ENCODE results near the gene MSRB2. TPM values are rescaled to one million over a fixed set of nuclear protein-coding genes. Genes with fewer than 3 reads are reported as not detected.

MSRB2 gene
- 10 to 100 TPM; 13.9 to 16.0 TPM for total RNA-seq

DNA sequence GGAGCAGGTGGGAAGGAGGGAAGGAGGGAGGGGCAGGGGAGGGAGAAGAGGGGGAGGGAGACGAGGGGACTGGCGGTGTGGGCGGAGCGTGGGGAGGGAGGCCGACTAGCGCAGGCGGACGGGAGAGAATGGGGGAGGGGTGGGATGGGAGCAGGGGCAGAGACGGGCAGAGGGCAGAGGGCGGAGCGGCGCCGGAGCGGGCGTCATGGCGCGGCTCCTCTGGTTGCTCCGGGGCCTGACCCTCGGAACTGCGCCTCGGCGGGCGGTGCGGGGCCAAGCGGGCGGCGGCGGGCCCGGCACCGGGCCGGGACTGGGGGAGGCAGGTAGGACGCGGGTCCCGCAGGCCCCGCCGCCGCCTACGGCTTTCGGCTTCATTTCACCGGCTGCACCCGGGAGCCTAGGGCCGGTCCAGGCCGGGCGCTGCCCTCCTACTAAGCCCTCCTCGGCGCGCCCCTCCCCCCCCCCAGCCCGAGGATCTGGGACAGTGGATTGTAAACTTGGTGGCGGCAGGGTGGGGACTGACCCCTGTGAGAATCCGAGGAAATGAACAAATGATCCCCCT lies at the start of gene MSRB2:
TSS of gene MSRB2 (plus strand) at position 176 of the 562 bp plus-strand sequence. CDS start at position 206, 30 bp downstream.
- intact Hi-C loops (cut with micrococcal nuclease): loop anchor here (1.0 to 10.0 kb wide), 11 partner anchors 242 to 1563 kb away; partner anchors contain the start of genes DNAJC1, MLLT10 and SPAG6
- H3K27ac Mint-ChIP-seq: peak within 1 kb of the TSS; percentile 90
- no peaks in the 10 kb centered on the region for H3K27me3 Mint-ChIP-seq (ENCODE audit: low read depth)
- DNase-seq: peak; percentile 92
- CTCF ChIA-PET: no interaction called here
- peaks cover 9% of the 10 kb centered on the region for H3K36me3 Mint-ChIP-seq (ENCODE audit: low read depth)
- H3K4me3 Mint-ChIP-seq: peak within 1 kb of the TSS; percentile 97
- peaks cover 12% of the 10 kb centered on the region for H3K9me3 Mint-ChIP-seq
- H3K4me1 Mint-ChIP-seq (ENCODE audit: low read depth): peaks cover 34% of the 10 kb centered on the region

DNA sequence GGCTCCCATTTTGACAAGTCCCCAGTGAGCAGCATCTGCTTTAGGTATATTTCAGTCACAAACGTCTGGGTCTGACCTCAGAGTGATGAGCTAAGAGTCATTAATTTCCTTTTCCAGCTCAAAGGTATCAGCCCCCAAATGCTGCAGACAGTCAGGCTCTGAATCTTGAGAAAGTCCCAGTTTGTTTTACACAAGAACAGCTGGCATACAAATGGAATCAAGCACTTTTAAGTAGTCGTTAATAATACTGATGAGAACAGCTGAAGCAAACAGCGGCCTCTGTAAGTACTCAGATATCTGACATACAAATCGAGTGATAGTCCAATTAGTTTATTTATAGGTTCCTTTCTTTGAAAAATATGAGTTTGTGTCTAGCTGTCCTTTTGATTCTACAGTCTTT lies 49.4 kb upstream of the MSRB2 start:
- CTCF ChIA-PET: interaction anchor here (1.1 to 1.8 kb wide), 2 partner anchors 17 to 23 kb away, joined by 3 read pairs; no protein-coding TSS in a partner anchor
- no peaks in the 10 kb centered on the region for H3K27me3 Mint-ChIP-seq (ENCODE audit: low read depth)
- intact Hi-C loops (cut with micrococcal nuclease): no loop called here
- DNase-seq: no peak
- H3K4me3 Mint-ChIP-seq: no peak overlapping the region
- no peaks in the 10 kb centered on the region for H3K4me1 Mint-ChIP-seq (ENCODE audit: low read depth)
- H3K27ac Mint-ChIP-seq: no peak overlapping the region
- H3K36me3 Mint-ChIP-seq (ENCODE audit: low read depth): no peaks in the 10 kb centered on the region
- no peaks in the 10 kb centered on the region for H3K9me3 Mint-ChIP-seq

DNA sequence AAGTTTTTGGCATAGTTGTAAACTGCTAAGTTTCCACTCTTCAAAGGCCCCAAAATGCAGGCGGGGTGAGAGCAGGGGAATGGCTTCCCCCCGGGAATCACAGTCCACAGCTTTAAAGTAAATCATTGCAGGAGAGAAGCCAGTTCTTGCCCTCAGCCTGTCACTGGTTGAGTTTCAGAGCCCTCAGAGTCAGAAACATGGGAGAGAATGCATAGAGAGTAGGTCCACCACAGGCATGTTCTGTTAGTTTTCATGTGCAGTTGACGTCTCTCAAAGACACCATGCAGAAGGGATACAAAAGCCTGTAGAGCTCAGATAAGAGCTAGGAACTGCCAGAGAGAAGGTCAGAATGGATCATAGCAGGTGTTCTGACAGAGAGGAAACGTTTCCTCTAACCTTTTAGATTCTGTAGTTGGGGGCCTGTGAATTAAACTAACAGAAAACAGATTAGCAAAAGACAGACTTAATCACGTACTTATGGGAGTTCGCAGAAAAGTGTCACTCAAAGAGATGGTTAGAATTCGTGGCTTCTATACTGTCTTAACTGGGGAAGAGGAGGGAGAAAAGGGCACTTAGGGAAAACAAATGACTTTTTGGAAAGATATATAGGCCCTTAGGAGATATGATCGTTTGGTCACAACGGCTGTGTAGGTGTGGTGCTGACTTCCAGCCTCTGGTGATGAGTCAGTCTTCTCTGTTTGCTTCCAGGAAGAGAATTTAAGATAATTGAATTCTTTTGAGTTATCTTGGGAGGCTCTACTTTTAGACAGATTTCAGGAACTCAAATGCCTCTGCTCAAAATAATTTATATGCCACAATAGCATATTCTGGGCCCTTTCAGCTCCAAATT lies 48.0 kb upstream of the MSRB2 start:
- Mint-ChIP-seq H3K27me3 (ENCODE audit: low read depth) (no peaks in the 10 kb centered on the region), H3K4me1 (ENCODE audit: low read depth) (no peaks in the 10 kb centered on the region), H3K27ac (no peak overlapping the region), H3K4me3 (no peak overlapping the region), H3K9me3 (no peaks in the 10 kb centered on the region), H3K36me3 (ENCODE audit: low read depth) (no peaks in the 10 kb centered on the region)
- intact Hi-C loops (cut with micrococcal nuclease): no loop called here
- CTCF ChIA-PET: interaction anchor here (0.5 to 1.8 kb wide), 2 partner anchors 16 to 698 kb away, joined by 3 to 13 read pairs; no protein-coding TSS in a partner anchor
- DNase-seq: no peak

DNA sequence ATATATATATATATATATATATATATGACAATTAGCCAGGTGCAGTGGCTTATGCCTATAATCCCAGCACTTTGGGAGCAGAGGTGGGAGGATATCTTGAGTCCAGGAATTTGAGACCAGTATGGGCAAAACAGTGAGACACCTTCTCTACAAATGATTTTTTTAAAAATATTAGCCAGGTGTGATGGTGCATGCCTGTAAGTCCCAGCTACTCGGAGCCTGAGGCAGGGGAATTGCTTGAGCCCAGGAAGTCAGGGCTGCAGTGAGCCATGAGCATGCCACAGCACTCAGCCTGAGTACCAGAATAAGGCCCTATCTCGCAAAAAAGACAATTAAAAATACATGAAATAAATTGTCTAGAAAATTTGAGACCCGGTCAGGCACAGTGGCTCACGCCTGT lies 47.2 kb upstream of the MSRB2 start:
- no peaks in the 10 kb centered on the region for H3K27me3 Mint-ChIP-seq (ENCODE audit: low read depth)
- H3K4me3 Mint-ChIP-seq: no peak overlapping the region
- CTCF ChIA-PET: no interaction called here
- no peaks in the 10 kb centered on the region for H3K9me3 Mint-ChIP-seq
- H3K27ac Mint-ChIP-seq: no peak overlapping the region
- no peak for DNase-seq
- intact Hi-C loops (cut with micrococcal nuclease): no loop called here
- H3K36me3 Mint-ChIP-seq (ENCODE audit: low read depth): no peaks in the 10 kb centered on the region
- H3K4me1 Mint-ChIP-seq (ENCODE audit: low read depth): no peaks in the 10 kb centered on the region

DNA sequence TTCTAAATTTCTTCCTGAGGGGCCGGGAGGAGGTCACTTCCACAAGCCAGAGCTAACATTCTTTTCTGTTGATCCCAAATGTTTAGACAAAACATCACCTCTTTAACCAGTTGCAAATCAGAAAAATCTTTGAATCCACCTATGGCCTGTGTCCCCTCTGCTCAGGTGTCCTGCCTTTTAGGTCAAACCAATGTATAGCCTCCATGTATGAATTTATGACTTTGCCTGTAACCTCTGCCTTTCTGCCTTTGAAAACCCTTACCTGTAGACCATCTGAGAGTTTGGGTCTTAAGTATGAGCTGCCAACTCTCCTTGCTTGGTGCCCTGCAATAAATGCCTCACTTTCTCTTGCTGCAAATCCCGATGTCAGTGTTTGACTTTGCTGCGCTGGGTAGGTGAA lies 44.1 kb upstream of the MSRB2 start:
- H3K4me1 Mint-ChIP-seq (ENCODE audit: low read depth): no peaks in the 10 kb centered on the region
- H3K36me3 Mint-ChIP-seq (ENCODE audit: low read depth): no peaks in the 10 kb centered on the region
- no peak overlapping the region for H3K27ac Mint-ChIP-seq
- no peak overlapping the region for H3K4me3 Mint-ChIP-seq
- CTCF ChIA-PET: no interaction called here
- intact Hi-C loops (cut with micrococcal nuclease): no loop called here
- H3K9me3 Mint-ChIP-seq: no peaks in the 10 kb centered on the region
- no peak for DNase-seq
- H3K27me3 Mint-ChIP-seq (ENCODE audit: low read depth): peaks cover 7% of the 10 kb centered on the region

DNA sequence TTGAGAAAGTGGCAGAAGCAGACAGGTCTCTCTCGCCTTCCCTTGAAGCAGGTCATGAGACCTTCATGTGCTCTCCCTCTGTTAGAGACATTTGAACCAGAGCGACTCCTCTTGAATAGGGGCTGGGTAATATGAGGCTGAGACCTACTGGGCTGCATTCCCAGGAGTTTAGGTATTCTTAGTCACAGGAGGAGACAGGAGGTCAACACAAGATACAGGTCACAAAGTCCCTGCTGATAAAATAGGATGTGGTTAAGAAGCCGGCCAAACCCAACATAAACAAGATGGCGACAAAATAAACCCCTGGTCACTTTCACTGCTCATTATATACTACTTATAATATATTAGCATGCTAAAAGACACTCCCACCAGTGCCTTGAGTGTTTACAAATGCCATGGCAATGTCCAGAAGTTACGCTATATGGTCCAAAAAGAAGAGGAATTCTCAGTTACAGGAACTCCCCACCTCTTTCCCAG lies 43.5 kb upstream of the MSRB2 start:
- no peak for DNase-seq
- Mint-ChIP-seq H3K27me3 (ENCODE audit: low read depth) (peaks cover 7% of the 10 kb centered on the region), H3K27ac (no peak overlapping the region), H3K4me3 (no peak overlapping the region), H3K9me3 (no peaks in the 10 kb centered on the region), H3K36me3 (ENCODE audit: low read depth) (no peaks in the 10 kb centered on the region), H3K4me1 (ENCODE audit: low read depth) (no peaks in the 10 kb centered on the region)
- CTCF ChIA-PET: no interaction called here
- intact Hi-C loops (cut with micrococcal nuclease): no loop called here

DNA sequence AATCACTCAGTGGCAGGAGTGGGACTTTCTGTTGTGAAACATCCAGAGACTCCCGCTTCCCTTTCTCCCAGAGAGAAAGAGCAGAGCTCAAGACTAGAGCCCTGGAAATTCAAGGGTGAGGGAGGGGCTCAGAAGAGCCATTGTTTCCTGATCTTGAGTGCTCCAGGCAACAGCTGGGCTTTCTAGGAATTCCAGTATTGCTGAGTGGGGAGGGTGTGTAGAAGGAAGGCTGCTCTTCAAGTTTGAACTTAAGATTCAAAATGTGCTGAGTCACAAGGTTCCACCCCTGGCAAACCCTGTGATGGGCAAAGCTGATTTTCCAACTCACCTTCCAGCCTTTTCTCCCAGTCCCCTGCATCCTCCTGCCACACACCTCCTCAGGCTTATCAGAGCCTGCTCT lies 42.3 kb upstream of the MSRB2 start:
- CTCF ChIA-PET: no interaction called here
- no peak for DNase-seq
- intact Hi-C loops (cut with micrococcal nuclease): no loop called here
- Mint-ChIP-seq H3K27me3 (ENCODE audit: low read depth) (peaks cover 7% of the 10 kb centered on the region), H3K4me1 (ENCODE audit: low read depth) (no peaks in the 10 kb centered on the region), H3K4me3 (no peak overlapping the region), H3K27ac (no peak overlapping the region), H3K9me3 (no peaks in the 10 kb centered on the region), H3K36me3 (ENCODE audit: low read depth) (no peaks in the 10 kb centered on the region)

DNA sequence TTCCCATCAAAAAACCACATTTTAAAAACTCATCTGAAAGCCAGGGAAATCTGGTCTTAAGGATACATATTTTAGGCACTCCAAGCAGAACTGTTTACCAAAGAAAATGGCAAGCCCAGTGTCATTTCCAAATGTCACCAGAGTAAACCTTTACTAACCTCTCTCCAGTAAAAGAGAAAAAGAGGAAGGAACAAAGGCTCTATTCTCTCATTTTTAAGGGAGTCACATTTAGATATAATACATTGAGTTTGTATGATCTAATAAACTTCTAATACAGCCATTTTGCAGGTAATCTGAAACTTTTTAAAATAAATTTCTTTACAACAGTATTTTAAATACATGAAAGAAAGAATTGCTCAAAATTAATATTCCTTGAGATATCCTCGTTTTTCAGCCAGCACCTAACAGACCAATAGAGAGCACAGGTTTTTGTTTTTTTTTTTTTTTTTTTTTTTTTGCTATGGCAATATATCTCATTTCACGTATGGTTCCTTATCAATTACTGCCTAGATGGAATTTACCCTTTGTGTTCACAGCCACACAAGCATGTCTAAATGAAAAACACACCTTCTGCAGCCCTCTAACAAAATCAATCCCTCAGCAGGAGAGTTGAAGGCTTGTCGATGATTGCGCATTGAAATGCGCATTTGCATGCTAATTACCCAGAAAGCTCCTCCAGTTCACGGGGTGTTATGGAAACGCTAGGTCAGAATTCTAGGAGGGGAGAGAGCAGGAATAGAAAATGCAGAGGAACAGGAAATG lies 39.8 kb upstream of the MSRB2 start:
- no peak overlapping the region for H3K27ac Mint-ChIP-seq
- no peaks in the 10 kb centered on the region for H3K9me3 Mint-ChIP-seq
- CTCF ChIA-PET: no interaction called here
- H3K4me3 Mint-ChIP-seq: no peak overlapping the region
- no peak for DNase-seq
- H3K4me1 Mint-ChIP-seq (ENCODE audit: low read depth): no peaks in the 10 kb centered on the region
- no peaks in the 10 kb centered on the region for H3K36me3 Mint-ChIP-seq (ENCODE audit: low read depth)
- intact Hi-C loops (cut with micrococcal nuclease): no loop called here
- H3K27me3 Mint-ChIP-seq (ENCODE audit: low read depth): peaks cover 7% of the 10 kb centered on the region

DNA sequence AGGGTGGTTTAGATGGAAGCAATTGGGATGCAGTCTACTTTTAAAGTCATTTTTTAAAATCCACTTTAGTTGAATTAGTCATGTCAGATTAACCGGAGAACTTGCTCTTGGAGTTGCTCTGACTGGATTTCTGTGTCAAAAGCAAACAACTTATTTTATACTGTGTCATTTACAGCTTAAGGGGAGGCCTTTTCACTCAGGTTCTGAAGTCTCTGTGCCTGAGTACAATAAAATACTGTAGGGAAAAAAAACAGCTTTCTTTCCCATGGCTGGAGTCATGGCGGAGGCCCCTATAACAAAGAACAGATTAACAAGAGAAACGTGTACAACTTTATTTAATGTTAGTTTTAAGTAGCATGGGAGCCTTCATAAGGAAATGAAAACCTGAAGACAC lies 39.2 kb upstream of the MSRB2 start:
- no peaks in the 10 kb centered on the region for H3K4me1 Mint-ChIP-seq (ENCODE audit: low read depth)
- no peaks in the 10 kb centered on the region for H3K9me3 Mint-ChIP-seq
- H3K27ac Mint-ChIP-seq: no peak overlapping the region
- CTCF ChIA-PET: no interaction called here
- H3K27me3 Mint-ChIP-seq (ENCODE audit: low read depth): peaks cover 10% of the 10 kb centered on the region
- no peak overlapping the region for H3K4me3 Mint-ChIP-seq
- DNase-seq: no peak
- intact Hi-C loops (cut with micrococcal nuclease): no loop called here
- H3K36me3 Mint-ChIP-seq (ENCODE audit: low read depth): no peaks in the 10 kb centered on the region

DNA sequence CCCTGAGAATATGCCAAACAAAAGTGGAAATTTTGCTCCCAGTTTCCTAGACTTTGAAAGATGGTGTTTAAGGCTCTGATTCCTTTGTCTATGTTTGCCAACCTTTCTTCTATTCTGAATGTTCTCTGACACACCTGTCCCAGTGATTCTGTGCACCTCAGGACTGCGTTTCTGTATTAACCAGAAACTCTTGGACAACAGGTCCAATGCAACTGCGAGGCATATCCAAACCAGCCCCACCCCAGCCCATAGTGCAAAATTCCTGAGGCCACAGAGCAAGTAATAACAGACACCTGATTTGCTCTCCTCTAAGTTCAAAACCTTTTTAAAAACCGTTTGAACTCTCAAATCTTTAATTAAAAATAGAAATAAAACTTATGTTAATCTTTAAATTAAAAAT lies 37.0 kb upstream of the MSRB2 start:
- intact Hi-C loops (cut with micrococcal nuclease): no loop called here
- no peaks in the 10 kb centered on the region for H3K36me3 Mint-ChIP-seq (ENCODE audit: low read depth)
- H3K27ac Mint-ChIP-seq: no peak overlapping the region
- CTCF ChIA-PET: no interaction called here
- no peaks in the 10 kb centered on the region for H3K4me1 Mint-ChIP-seq (ENCODE audit: low read depth)
- no peak for DNase-seq
- H3K4me3 Mint-ChIP-seq: no peak overlapping the region
- H3K27me3 Mint-ChIP-seq (ENCODE audit: low read depth): peaks cover 10% of the 10 kb centered on the region
- H3K9me3 Mint-ChIP-seq: no peaks in the 10 kb centered on the region

DNA sequence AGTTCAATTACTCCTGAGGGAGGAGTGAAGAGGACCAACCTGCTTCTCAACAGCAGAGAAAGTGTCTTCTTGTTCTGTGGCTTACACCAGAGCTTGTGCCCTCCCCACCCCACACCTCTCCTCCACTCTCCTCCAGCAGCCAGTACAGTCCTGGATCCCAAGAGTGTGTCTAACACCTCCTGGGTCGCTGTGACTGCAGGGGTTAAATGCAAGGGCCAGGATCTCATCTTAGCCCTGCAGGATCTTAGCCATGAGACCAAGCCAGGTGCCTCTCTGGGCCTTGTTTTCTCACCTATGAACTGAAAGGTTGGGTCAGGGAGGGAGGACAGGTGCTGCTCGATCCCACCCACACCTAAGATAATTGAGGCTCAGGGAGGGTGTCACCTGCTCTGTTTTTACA lies 34.5 kb upstream of the MSRB2 start:
- Mint-ChIP-seq H3K27me3 (ENCODE audit: low read depth) (peaks cover 7% of the 10 kb centered on the region), H3K9me3 (no peaks in the 10 kb centered on the region), H3K4me3 (no peak overlapping the region), H3K27ac (no peak overlapping the region), H3K4me1 (ENCODE audit: low read depth) (no peaks in the 10 kb centered on the region), H3K36me3 (ENCODE audit: low read depth) (no peaks in the 10 kb centered on the region)
- intact Hi-C loops (cut with micrococcal nuclease): no loop called here
- CTCF ChIA-PET: no interaction called here
- no peak for DNase-seq

DNA sequence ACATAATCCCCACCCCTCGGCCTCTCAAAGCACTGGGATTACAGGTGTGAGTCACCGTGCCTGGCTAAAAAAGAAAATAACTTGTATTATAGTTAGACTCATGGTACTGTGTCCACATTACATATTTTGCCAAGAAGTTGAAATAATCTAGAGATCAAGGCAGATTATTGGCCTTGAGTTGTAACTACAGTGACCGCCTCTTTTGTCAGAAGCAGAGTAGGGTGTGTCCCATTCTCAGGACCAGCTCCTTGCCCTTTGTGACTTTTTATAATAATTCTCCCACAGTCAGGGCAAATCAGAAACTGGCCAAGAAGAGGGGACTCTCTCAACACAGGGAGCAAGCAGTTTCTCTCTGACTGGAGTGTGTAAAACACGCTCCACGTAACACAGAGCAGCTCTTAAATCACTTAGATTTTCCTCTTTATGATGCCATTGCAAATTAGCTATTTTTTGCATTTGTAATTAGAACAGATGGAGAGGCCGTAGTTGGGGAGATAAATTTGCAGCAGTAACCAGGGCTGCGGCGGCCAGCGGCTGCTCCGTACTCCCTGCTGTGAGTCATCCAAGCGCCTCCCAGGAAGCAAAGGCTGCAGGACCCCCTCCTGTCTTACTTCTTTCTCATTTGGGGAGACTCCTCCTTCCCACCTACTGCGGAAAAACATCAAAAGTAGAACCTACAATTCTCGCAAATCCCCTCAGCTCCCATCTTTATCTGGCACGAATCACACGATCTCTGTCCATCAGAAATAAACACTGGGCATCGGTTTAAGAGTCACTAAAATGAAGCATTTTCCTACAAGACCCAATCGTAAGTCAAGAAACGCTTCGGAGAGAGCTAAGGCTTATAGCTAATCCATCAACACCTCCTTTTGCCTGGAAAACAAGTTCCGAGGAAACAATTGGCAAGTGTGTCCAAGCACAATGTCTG lies 32.1 kb upstream of the MSRB2 start:
- Mint-ChIP-seq H3K36me3 (ENCODE audit: low read depth) (no peaks in the 10 kb centered on the region), H3K27me3 (ENCODE audit: low read depth) (peaks cover 5% of the 10 kb centered on the region), H3K9me3 (no peaks in the 10 kb centered on the region), H3K27ac (no peak overlapping the region), H3K4me1 (ENCODE audit: low read depth) (no peaks in the 10 kb centered on the region), H3K4me3 (no peak overlapping the region)
- no peak for DNase-seq
- CTCF ChIA-PET: interaction anchor here (0.7 kb wide), 1 partner anchor 16 kb away, joined by 3 read pairs; no protein-coding TSS in a partner anchor
- intact Hi-C loops (cut with micrococcal nuclease): no loop called here

Data from activated naive CD4-positive, alpha-beta T cell treated with anti-CD3 and anti-CD28 coated beads for 36 hours (primary cell).